B cell (primary cell): ENCODE measurements around the gene FTMT. TPM values are rescaled to one million over a fixed set of nuclear protein-coding genes. Genes with fewer than 3 reads are reported as not detected.

Experiments
- ATAC-seq: fragments of 200-7000 bp; cut with Tn5 transposase; one replicate; pipeline ENCODE4 v1.10.0; 2021; ENCODE audit warnings: low read depth, mild to moderate bottlenecking, moderate number of reproducible peaks, moderate library complexity
- CTCF ChIA-PET: fragments of 350-600 bp; sonication (Branson Sonifier 250); formaldehyde crosslinking; loops from one replicate; lab custom pipeline; 2021; ENCODE audit warnings: antibody characterized with exemption, inconsistent platforms; lab: Charles Lee
- POLR2A ChIA-PET: fragments of 350-600 bp; sonication (Branson Sonifier 250); formaldehyde crosslinking; loops from one replicate; lab custom pipeline; 2021; ENCODE audit warnings: antibody characterized with exemption; lab: Charles Lee
- DNase-seq: peaks from one replicate; pipeline ENCODE4 v3.0.0; 2013
- H2AFZ ChIP-seq: 2 replicates; pipeline ENCODE4 v1.6.1; 2012; ENCODE audit warnings: mild to moderate bottlenecking, low read depth, low read length; ENCODE audit not compliant: insufficient read depth, poor library complexity, severe bottlenecking
- H3K27ac ChIP-seq, 2 donors: 1 replicate in 1 of 2; 2 replicates in 1 of 2; pipeline ENCODE4 v1.5.1; 2012 to 2013; ENCODE audit warnings: low read length in 2 of 2, mild to moderate bottlenecking in 2 of 2, moderate library complexity in 1 of 2
- H3K27me3 ChIP-seq, 4 experiments: fragments of 200-600 bp in 1 of 4; sonication (generic) in 1 of 4; replicated peaks in 1 of 4; 1 replicate in 2 of 4; 2 replicates in 2 of 4; pipeline versions ENCODE4 v1.6.1 to v1.7.0; 2013 to 2016; ENCODE audit warnings: low read length in 3 of 4, mild to moderate bottlenecking in 2 of 4, mixed read lengths in 1 of 4, moderate library complexity in 1 of 4; ENCODE audit not compliant: insufficient read depth in 4 of 4, control insufficient read depth in 3 of 4; ENCODE audit errors: control extremely low read depth in 1 of 4
- H3K36me3 ChIP-seq, 2 experiments: replicated peaks in 1 of 2; 1 replicate in 1 of 2; 2 replicates in 1 of 2; pipeline versions ENCODE4 v1.6.1 to v1.7.1; 2013; ENCODE audit warnings: low read length in 1 of 2; ENCODE audit not compliant: insufficient read depth in 2 of 2, control insufficient read depth in 1 of 2; ENCODE audit errors: control extremely low read depth in 1 of 2, extremely low read depth in 1 of 2
- H3K4me1 ChIP-seq, 2 donors: fragments of 200-600 bp in 1 of 2; sonication (generic) in 1 of 2; 1 replicate in 1 of 2; 2 replicates in 1 of 2; pipeline versions ENCODE4 v1.5.1 to v1.6.1; 2013 to 2017; ENCODE audit warnings: low read length in 2 of 2; ENCODE audit not compliant: control insufficient read depth in 2 of 2, insufficient read depth in 2 of 2
- H3K4me2 ChIP-seq: replicated peaks from 2 replicates; pipeline ENCODE3; 2012; ENCODE audit warnings: mild to moderate bottlenecking, low read depth, low read length; ENCODE audit not compliant: poor library complexity, severe bottlenecking
- H3K4me3 ChIP-seq, 5 experiments: fragments of 200-600 bp in 1 of 5; sonication (generic) in 1 of 5; 1 replicate in 3 of 5; 2 replicates in 2 of 5; pipeline versions ENCODE4 v1.5.1 to v1.7.0; 2011 to 2016; ENCODE audit warnings: low read length in 4 of 5, mild to moderate bottlenecking in 4 of 5, low read depth in 2 of 5, control low read depth in 1 of 5, moderate library complexity in 1 of 5; ENCODE audit not compliant: insufficient read depth in 1 of 5; ENCODE audit errors: control extremely low read depth in 1 of 5, extremely low read depth in 1 of 5
- H3K79me2 ChIP-seq: fragments of 200-600 bp; sonication (generic); one replicate; pipeline ENCODE4 v1.6.0; 2016; ENCODE audit warnings: low read length; ENCODE audit not compliant: control insufficient read depth, insufficient read depth
- H3K9ac ChIP-seq: fragments of 200-600 bp; sonication (generic); 2 replicates; pipeline ENCODE4 v1.6.1; 2017; ENCODE audit warnings: mild to moderate bottlenecking, low read length, moderate library complexity
- H3K9me3 ChIP-seq, 3 donors: one replicate each; pipeline versions ENCODE4 v1.6.1 to v1.7.1; 2013; ENCODE audit warnings: low read length in 2 of 3; ENCODE audit not compliant: control insufficient read depth in 2 of 3, insufficient read depth in 1 of 3; ENCODE audit errors: control extremely low read depth in 1 of 3
- H4K20me1 ChIP-seq: 2 replicates; pipeline ENCODE4 v1.6.0; 2012; ENCODE audit warnings: mild to moderate bottlenecking, low read length; ENCODE audit not compliant: insufficient read depth, control insufficient read depth, poor library complexity, severe bottlenecking
- H3K27ac Mint-ChIP-seq: one replicate; pipeline ENCODE4 v1.8.0; 2021; ENCODE audit warnings: mixed read lengths
- H3K27me3 Mint-ChIP-seq: one replicate; pipeline ENCODE4 v1.8.0; 2021; ENCODE audit warnings: mixed read lengths
- H3K4me1 Mint-ChIP-seq: one replicate; pipeline ENCODE4 v1.8.0; 2021; ENCODE audit warnings: mixed read lengths
- H3K4me3 Mint-ChIP-seq: one replicate; pipeline ENCODE4 v1.8.0; 2021; ENCODE audit warnings: mixed read lengths
- H3K9me3 Mint-ChIP-seq: one replicate; pipeline ENCODE4 v1.8.0; 2022; ENCODE audit warnings: mixed read lengths; ENCODE audit not compliant: insufficient read depth
- EZH2 ChIP-seq: IDR thresholded peaks from 2 replicates; pipeline ENCODE4 v1.6.1; 2012; ENCODE audit warnings: borderline replicate concordance, low read depth, mild to moderate bottlenecking, moderate library complexity, low read length; ENCODE audit not compliant: insufficient read depth, poor library complexity, severe bottlenecking
- WGBS: methylation state at CpG from one replicate; pipeline ENCODE4 v1.1.5; 2013; ENCODE audit warnings: missing lambda C conversion rate; ENCODE audit not compliant: insufficient coverage; 5-methylcytosine and 5-hydroxymethylcytosine counted together
- intact Hi-C: fragments of 100-400 bp; cut with micrococcal nuclease; formaldehyde crosslinking; loops from one replicate; pipeline ENCODE4 v1.10.0; 2022
- polyA plus RNA-seq: library from polyadenylated mRNA; depleted of rRNA; stranded (reverse); fragments of >200 nt; gene quantifications from 2 replicates; pipeline ENCODE4 v1.2.3, GENCODE V29; 2012
- total RNA-seq, 2 donors: library from RNA; stranded (reverse); fragments of 120-200 nt in 1 of 2; gene quantifications; 1 replicate in 1 of 2; 2 replicates in 1 of 2; pipeline versions ENCODE4 v1.2.3 to v1.2.4, GENCODE V29; 2013 to 2022
- TF ChIP-seq, protein P1 (sequence below): fragments of 200-600 bp; IDR thresholded peaks from one replicate; pipeline ENCODE4 v1.8.0; 2022; ENCODE audit warnings: antibody characterized with exemption, mild to moderate bottlenecking

FTMT gene
- total and polyA plus RNA-seq, 2 donors (not counting 1 experiment from before 2014, with no cell fraction given) = not detected

DNA sequence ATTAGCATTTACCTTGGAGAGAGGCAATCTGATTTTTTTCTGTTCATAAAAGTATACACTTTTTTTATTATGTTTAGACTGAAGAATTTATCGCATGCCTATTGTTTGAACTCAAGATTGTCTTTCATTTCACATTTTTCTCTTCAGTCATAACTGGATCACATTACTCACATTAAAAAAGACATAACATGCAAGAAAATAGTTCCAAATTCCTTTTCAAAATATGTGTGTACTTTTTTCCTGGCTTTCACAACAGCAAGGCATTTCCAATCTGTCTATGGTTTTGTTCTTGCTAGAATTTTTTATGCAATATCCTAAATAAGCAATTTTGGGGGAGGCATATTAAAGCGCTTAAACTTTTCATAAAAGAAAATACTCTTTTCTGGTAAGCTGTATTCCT is 21.2 kb downstream of the FTMT start:
- H3K79me2 ChIP-seq = no peaks in the 10 kb centered on the region
- TF ChIP-seq EZH2 = no peak
- TF ChIP-seq, protein P1, sequence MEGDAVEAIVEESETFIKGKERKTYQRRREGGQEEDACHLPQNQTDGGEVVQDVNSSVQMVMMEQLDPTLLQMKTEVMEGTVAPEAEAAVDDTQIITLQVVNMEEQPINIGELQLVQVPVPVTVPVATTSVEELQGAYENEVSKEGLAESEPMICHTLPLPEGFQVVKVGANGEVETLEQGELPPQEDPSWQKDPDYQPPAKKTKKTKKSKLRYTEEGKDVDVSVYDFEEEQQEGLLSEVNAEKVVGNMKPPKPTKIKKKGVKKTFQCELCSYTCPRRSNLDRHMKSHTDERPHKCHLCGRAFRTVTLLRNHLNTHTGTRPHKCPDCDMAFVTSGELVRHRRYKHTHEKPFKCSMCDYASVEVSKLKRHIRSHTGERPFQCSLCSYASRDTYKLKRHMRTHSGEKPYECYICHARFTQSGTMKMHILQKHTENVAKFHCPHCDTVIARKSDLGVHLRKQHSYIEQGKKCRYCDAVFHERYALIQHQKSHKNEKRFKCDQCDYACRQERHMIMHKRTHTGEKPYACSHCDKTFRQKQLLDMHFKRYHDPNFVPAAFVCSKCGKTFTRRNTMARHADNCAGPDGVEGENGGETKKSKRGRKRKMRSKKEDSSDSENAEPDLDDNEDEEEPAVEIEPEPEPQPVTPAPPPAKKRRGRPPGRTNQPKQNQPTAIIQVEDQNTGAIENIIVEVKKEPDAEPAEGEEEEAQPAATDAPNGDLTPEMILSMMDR = no peak
- no peaks in the 10 kb centered on the region for H3K27me3 ChIP-seq
- H3K27ac ChIP-seq = no peak overlapping the region
- intact Hi-C loops = no loop called here
- H3K4me3 ChIP-seq = no peak overlapping the region
- no peaks in the 10 kb centered on the region for H3K4me1 ChIP-seq
- H3K4me3 Mint-ChIP-seq = no peak overlapping the region
- H3K9ac ChIP-seq = no peak overlapping the region
- ATAC-seq (no peak), DNase-seq (no peak)
- ChIA-PET CTCF (no interaction called here), POLR2A (no interaction called here)
- no peaks in the 10 kb centered on the region for H3K27me3 Mint-ChIP-seq
- H3K4me1 Mint-ChIP-seq = no peaks in the 10 kb centered on the region
- H3K9me3 ChIP-seq = no peaks in the 10 kb centered on the region
- no peaks in the 10 kb centered on the region for H3K36me3 ChIP-seq
- H3K4me2 ChIP-seq = no peak overlapping the region
- WGBS = no CpG with 5 or more reads among the region's 2 CpGs
- H3K9me3 Mint-ChIP-seq = no peaks in the 10 kb centered on the region
- H4K20me1 ChIP-seq = no peaks in the 10 kb centered on the region
- no peak overlapping the region for H2AFZ ChIP-seq
- no peak overlapping the region for H3K27ac Mint-ChIP-seq

DNA sequence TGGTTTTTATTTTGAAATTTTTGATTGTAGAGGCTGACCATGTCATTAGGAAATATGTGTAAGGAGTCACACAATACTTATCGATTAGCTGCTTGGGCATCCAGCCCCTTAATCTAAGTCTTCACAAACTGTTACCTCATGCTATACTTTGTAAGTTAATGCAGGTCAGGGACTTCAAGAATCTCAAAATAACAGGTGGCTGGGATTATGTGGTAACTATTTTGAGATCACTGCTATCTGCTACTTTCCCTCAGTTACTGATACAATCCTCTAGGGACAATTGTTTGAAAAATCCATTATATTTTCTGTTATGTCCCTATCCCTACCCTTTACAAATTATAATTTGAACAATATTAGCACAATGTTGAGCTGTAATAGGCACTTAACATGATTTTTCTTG is 21.7 kb downstream of the FTMT start:
- Histone ChIP-seq H3K4me3 (no peak overlapping the region), H4K20me1 (no peaks in the 10 kb centered on the region), H3K9ac (no peak overlapping the region), H2AFZ (no peak overlapping the region), H3K4me2 (no peak overlapping the region), H3K9me3 (no peaks in the 10 kb centered on the region), H3K4me1 (no peaks in the 10 kb centered on the region), H3K27me3 (no peaks in the 10 kb centered on the region), H3K27ac (no peak overlapping the region), H3K79me2 (no peaks in the 10 kb centered on the region), H3K36me3 (no peaks in the 10 kb centered on the region)
- ChIA-PET POLR2A (no interaction called here), CTCF (no interaction called here)
- H3K27me3 Mint-ChIP-seq = no peaks in the 10 kb centered on the region
- ATAC-seq (no peak), DNase-seq (no peak)
- WGBS = no CpG with 5 or more reads among the region's 1 CpG
- intact Hi-C loops = no loop called here
- no peaks in the 10 kb centered on the region for H3K9me3 Mint-ChIP-seq
- no peak overlapping the region for H3K27ac Mint-ChIP-seq
- TF ChIP-seq, protein P1 = no peak
- no peak for TF ChIP-seq EZH2
- H3K4me3 Mint-ChIP-seq = no peak overlapping the region
- H3K4me1 Mint-ChIP-seq = no peaks in the 10 kb centered on the region
